BE2C (cell line): Measurements from ENCODE around the gene ARSK.

ENCODE experiments used
- DNase-seq: peaks from one replicate; pipeline ENCODE4 v3.0.0-alpha.2; 2020
- H3K27me3 ChIP-seq: fragments of 250-450 bp; sonication (Bioruptor Pico); 2 replicates; pipeline ENCODE4 v1.5.1; 2020; ENCODE audit warnings: mild to moderate bottlenecking
- H3K36me3 ChIP-seq: fragments of 250-450 bp; sonication (Bioruptor Pico); 2 replicates; pipeline ENCODE4 v1.5.1; 2020; ENCODE audit warnings: mild to moderate bottlenecking
- H3K4me1 ChIP-seq: fragments of 250-450 bp; sonication (Bioruptor Pico); 2 replicates; pipeline ENCODE4 v1.5.1; 2020
- H3K4me3 ChIP-seq: 2 replicates; pipeline ENCODE4 v1.5.1; 2011; ENCODE audit warnings: low read depth, low read length
- H3K9me3 ChIP-seq: fragments of 250-450 bp; sonication (Bioruptor Pico); 2 replicates; pipeline ENCODE4 v1.5.1; 2020
- TF ChIP-seq, protein P1 (sequence below): IDR thresholded peaks from 2 replicates; pipeline ENCODE4 v1.5.1; 2012; ENCODE audit warnings: mild to moderate bottlenecking, low read depth, low read length

The ARSK gene

DNA sequence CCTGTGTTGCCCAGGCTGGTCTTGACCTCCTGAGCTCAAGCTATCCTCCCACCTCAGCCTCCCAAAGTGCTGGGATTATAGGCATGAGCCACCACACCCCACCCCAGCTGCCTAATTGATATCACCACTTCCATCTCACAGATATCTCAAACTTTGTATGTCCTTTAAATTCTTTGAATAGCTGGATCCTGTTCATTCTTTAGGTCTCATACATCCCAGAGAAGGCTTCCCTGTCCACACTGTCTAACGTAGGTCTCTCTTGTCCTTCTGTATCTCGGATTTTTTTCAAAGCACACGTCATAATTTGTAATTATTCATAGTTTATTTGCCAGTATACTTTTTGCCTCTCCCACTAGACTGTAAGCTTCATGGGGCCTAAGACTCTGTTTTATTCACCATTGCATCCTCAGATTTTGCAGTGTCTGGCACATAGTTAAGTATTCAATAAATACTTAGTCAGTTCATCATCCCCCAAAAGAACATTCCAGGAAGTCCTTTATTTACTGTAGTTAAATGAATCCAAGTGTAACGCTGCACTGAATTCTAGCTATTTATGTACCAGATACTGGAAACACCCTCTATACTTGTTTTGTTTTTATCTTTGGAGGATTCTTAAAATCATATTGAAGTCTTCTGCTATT is 10.5 kb downstream of the ARSK start:
- Histone ChIP-seq H3K36me3 (no peaks in the 10 kb centered on the region; the same call in 1 of the 2 replicates), H3K4me3 (no peak overlapping the region), H3K9me3 (no peaks in the 10 kb centered on the region), H3K4me1 (no peaks in the 10 kb centered on the region), H3K27me3 (no peaks in the 10 kb centered on the region)
- DNase-seq: no peak
- TF ChIP-seq, protein P1, sequence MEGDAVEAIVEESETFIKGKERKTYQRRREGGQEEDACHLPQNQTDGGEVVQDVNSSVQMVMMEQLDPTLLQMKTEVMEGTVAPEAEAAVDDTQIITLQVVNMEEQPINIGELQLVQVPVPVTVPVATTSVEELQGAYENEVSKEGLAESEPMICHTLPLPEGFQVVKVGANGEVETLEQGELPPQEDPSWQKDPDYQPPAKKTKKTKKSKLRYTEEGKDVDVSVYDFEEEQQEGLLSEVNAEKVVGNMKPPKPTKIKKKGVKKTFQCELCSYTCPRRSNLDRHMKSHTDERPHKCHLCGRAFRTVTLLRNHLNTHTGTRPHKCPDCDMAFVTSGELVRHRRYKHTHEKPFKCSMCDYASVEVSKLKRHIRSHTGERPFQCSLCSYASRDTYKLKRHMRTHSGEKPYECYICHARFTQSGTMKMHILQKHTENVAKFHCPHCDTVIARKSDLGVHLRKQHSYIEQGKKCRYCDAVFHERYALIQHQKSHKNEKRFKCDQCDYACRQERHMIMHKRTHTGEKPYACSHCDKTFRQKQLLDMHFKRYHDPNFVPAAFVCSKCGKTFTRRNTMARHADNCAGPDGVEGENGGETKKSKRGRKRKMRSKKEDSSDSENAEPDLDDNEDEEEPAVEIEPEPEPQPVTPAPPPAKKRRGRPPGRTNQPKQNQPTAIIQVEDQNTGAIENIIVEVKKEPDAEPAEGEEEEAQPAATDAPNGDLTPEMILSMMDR: no peak

DNA sequence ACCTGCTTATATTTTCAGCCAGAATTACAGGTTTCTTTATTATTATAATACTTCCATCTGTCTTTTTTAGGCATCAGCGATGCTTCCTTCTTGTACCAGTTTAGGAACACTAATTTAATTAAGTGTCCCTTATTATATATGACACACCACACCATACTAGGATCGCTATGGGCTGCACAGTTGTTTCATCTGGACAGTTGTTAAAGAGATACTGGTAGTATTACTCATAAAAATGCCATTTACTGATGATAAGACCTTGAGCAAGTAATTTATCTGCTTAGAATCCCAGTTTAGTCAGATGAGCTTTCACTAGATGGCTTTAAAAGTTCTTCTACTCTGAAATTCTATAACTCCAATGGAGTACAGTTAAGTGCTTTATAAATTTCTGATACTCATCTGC is 17.1 kb downstream of the ARSK start:
- Histone ChIP-seq H3K9me3 (no peaks in the 10 kb centered on the region), H3K4me3 (no peak overlapping the region), H3K36me3 (no peaks in the 10 kb centered on the region; the same call in 1 of the 2 replicates), H3K4me1 (peaks cover 8% of the 10 kb centered on the region; the same call in 1 of the 2 replicates), H3K27me3 (no peaks in the 10 kb centered on the region)
- TF ChIP-seq, protein P1: no peak
- peak; percentile 24 for DNase-seq

DNA sequence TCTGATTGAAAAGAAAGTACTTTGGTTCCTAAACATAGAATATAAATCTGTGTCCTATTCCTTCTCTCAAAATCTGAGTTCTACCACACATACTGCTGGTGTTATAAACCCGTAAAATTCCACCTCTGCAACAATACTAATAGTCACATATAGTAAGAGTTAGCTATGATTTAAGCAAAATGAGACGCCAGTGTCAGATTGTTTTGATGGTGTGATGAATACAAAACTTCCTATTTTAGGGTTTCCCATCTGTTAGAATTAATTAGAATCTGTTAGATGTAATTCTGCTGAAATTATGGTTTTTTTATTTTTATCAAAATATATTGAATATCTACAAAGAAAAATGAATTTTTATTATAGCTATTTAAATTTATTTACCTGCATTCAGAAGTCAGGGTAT is 26.7 kb downstream of the ARSK start:
- Histone ChIP-seq H3K4me3 (no peak overlapping the region), H3K27me3 (no peaks in the 10 kb centered on the region), H3K36me3 (no peaks in the 10 kb centered on the region), H3K4me1 (no peaks in the 10 kb centered on the region), H3K9me3 (no peaks in the 10 kb centered on the region)
- no peak for DNase-seq
- TF ChIP-seq, protein P1: no peak

DNA sequence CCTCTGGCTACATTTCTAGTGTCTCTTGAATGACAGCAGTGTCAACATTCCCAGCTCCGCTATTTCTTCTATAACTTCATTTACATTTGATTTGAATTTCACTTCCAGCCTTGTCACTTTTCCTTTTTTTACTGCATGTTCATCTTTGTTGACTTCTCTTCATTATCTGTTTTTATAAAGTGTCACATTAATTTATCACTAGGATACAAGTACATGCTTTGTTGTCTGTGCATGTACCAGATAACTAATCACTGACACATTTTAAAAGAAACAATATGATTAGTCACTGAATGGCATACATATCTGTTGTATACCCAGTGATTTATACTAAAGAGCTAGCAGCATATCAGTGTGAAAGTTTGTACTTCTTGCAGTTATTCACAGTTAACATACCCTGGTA is 29.1 kb downstream of the ARSK start:
- Histone ChIP-seq H3K9me3 (no peaks in the 10 kb centered on the region), H3K4me3 (no peak overlapping the region), H3K36me3 (no peaks in the 10 kb centered on the region), H3K27me3 (no peaks in the 10 kb centered on the region), H3K4me1 (no peaks in the 10 kb centered on the region)
- DNase-seq: no peak
- TF ChIP-seq, protein P1: no peak

DNA sequence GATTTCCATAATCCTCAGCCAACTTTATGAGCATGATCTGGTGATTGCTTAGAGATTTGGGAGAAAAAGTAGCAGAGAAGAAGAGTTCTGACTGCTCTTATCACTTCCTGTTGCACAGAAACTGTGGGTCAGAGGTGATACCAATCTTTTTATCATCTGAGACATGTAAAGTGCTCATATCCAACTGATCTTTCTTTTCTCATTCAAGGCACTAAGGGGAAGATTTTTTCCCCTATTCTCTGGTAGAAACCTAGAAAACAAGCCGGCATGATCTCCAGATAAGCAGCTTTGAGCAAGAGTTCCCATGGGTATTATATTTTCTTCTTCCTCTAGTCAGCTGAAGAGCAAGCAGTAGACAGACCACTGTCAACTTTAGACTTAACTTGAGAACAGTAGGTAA is 36.0 kb downstream of the ARSK start:
- TF ChIP-seq, protein P1: no peak
- H3K27me3 ChIP-seq: no peaks in the 10 kb centered on the region
- H3K36me3 ChIP-seq: no peaks in the 10 kb centered on the region; the same call in 1 of the 2 replicates
- no peaks in the 10 kb centered on the region for H3K9me3 ChIP-seq
- no peak for DNase-seq
- no peak overlapping the region for H3K4me3 ChIP-seq
- H3K4me1 ChIP-seq: peaks cover 4% of the 10 kb centered on the region; the same call in 1 of the 2 replicates

DNA sequence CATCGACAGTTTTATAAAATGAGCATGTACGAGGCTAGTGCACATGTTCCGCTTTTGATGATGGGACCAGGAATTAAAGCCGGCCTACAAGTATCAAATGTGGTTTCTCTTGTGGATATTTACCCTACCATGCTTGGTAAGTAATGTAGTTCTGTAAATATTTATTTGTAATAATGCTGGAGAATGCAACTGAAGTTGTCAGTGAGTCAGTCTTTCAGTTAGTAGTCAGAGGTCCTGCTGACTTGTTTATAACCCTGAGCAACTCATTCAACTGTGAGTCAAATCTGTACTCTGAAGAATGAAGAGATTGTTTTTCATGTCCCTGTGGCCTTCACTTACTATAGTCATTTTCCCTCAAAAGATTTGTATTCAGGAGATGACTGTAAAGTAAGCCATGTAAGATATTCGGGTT is 36.6 kb downstream of the ARSK start:
- TF ChIP-seq, protein P1: no peak
- H3K4me1 ChIP-seq: peaks cover 4% of the 10 kb centered on the region; the same call in 1 of the 2 replicates
- H3K4me3 ChIP-seq: no peak overlapping the region
- no peaks in the 10 kb centered on the region for H3K9me3 ChIP-seq
- H3K27me3 ChIP-seq: no peaks in the 10 kb centered on the region
- DNase-seq: no peak
- no peaks in the 10 kb centered on the region; the same call in 1 of the 2 replicates for H3K36me3 ChIP-seq
